ENCODE results near the gene ZDHHC14. TPM values are rescaled to one million over a fixed set of nuclear protein-coding genes. Genes with fewer than 3 reads are reported as not detected.

ZDHHC14 gene
- total RNA-seq, 1 experiment from 2014 or later, result 3.2 TPM

GRCh38 chr6:157516319-157517026 lies 135.5 kb downstream of the ZDHHC14 start:
- no peak for DNase-seq (ENCODE audit: low spot score)

GRCh38 chr6:157517601-157518359 lies 136.8 kb downstream of the ZDHHC14 start:
- DNase-seq (ENCODE audit: low spot score), result no peak

GRCh38 chr6:157518397-157519250 lies 137.6 kb downstream of the ZDHHC14 start:
- no peak for DNase-seq (ENCODE audit: low spot score)

GRCh38 chr6:157519255-157520116 lies 138.5 kb downstream of the ZDHHC14 start:
- DNase-seq (ENCODE audit: low spot score), result no peak

- DNase-seq (ENCODE audit: low spot score), result no peak
These were observed 139.1 kb downstream of the ZDHHC14 start for GRCh38 chr6:157520117-157520406.

GRCh38 chr6:157520596-157521361 lies 139.8 kb downstream of the ZDHHC14 start:
- DNase-seq (ENCODE audit: low spot score), result no peak

GRCh38 chr6:157521362-157522335 lies 140.7 kb downstream of the ZDHHC14 start:
- no peak for DNase-seq (ENCODE audit: low spot score)

GRCh38 chr6:157522472-157522871 lies 141.5 kb downstream of the ZDHHC14 start:
- no peak for DNase-seq (ENCODE audit: low spot score)

GRCh38 chr6:157524735-157525134 lies 143.7 kb downstream of the ZDHHC14 start:
- DNase-seq (ENCODE audit: low spot score), result no peak

- DNase-seq (ENCODE audit: low spot score), result no peak
These were observed 144.4 kb downstream of the ZDHHC14 start for GRCh38 chr6:157525292-157525889.

GRCh38 chr6:157525918-157526425 lies 145.0 kb downstream of the ZDHHC14 start:
- DNase-seq (ENCODE audit: low spot score), result no peak

- no peak for DNase-seq (ENCODE audit: low spot score)
These were observed 146.5 kb downstream of the ZDHHC14 start for GRCh38 chr6:157527471-157527907.

GRCh38 chr6:157528931-157529653 lies 148.1 kb downstream of the ZDHHC14 start:
- no peak for DNase-seq (ENCODE audit: low spot score)

GRCh38 chr6:157529654-157530039 lies 148.7 kb downstream of the ZDHHC14 start:
- no peak for DNase-seq (ENCODE audit: low spot score)

GRCh38 chr6:157530126-157530525 lies 149.1 kb downstream of the ZDHHC14 start:
- no peak for DNase-seq (ENCODE audit: low spot score)

- DNase-seq (ENCODE audit: low spot score), result no peak
These were observed 149.8 kb downstream of the ZDHHC14 start for GRCh38 chr6:157530724-157531168.

- DNase-seq (ENCODE audit: low spot score), result no peak
These were observed 150.4 kb downstream of the ZDHHC14 start for GRCh38 chr6:157531169-157531985.
